ENCODE data around the gene MPL. TPM values are rescaled to one million over a fixed set of nuclear protein-coding genes. Genes with fewer than 3 reads are reported as not detected.

The MPL gene
- total and polyA plus RNA-seq, 8 donors, result not detected

DNA sequence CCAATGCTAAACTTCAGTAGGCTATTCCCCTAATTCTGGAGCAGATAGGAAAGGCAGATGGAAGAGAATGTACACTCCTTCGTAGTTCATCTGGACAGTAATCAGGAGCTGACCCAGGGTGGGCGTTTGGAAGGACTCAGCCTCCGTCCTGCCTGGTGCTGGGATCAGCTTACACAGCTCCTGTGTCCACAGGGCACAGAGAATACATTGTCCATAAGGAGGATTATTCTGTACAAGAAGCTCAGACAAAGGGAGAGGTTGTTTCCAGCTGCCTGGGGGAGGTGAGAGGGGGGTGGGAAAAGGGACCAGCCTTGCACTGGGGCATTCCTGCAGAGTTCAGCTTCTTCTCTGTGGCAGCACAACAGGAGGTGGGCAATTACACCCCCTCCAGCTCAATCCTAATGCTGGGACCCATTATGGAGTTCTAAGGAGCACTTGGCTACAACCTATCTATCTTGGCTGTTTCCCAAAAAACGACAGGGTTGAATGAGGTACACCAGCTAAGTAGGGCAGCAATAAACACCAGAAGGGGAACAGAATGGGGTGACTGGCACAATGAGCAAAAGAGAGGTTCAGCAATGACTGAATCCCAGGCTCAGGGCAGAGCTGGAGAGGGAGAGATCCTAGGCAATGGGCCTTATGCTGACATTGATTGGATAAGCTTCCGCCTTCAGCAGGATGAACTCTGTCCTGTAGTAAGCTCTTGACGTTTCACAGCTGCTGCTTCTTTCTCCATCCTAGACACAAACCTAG is 44.6 kb downstream of the MPL start:
- H3K4me3 ChIP-seq, result no peak overlapping the region
- peak in 1 of 2 donors; percentile 49 for DNase-seq
- peaks cover 43 to 78% (median 71%) of the 10 kb centered on the region in 4 donors for H3K36me3 ChIP-seq
- H3K27ac ChIP-seq, result peak overlapping the region in 2 of 5 donors; percentile 25 to 44
- no peaks in the 10 kb centered on the region for H3K27me3 ChIP-seq
- no peaks in the 10 kb centered on the region for H3K9me3 ChIP-seq
- intact Hi-C loops (cut with DNase I; ENCODE audit: low total_unique reads), result no loop called here
- 42 to 59% (median 48%) methylated on average over 6 of the region's 6 CpGs for WGBS, 5 donors
- no peak for TF ChIP-seq POLR2A (IDR thresholded peaks at IDR 0.05)
- TF ChIP-seq POLR2AphosphoS5 (IDR thresholded peaks at IDR 0.05), result no peak
- TF ChIP-seq EP300 (IDR thresholded peaks at IDR 0.05), result no peak
- TF ChIP-seq, protein P1, sequence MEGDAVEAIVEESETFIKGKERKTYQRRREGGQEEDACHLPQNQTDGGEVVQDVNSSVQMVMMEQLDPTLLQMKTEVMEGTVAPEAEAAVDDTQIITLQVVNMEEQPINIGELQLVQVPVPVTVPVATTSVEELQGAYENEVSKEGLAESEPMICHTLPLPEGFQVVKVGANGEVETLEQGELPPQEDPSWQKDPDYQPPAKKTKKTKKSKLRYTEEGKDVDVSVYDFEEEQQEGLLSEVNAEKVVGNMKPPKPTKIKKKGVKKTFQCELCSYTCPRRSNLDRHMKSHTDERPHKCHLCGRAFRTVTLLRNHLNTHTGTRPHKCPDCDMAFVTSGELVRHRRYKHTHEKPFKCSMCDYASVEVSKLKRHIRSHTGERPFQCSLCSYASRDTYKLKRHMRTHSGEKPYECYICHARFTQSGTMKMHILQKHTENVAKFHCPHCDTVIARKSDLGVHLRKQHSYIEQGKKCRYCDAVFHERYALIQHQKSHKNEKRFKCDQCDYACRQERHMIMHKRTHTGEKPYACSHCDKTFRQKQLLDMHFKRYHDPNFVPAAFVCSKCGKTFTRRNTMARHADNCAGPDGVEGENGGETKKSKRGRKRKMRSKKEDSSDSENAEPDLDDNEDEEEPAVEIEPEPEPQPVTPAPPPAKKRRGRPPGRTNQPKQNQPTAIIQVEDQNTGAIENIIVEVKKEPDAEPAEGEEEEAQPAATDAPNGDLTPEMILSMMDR (IDR thresholded peaks at IDR 0.05), result no peak
- peaks cover 0 to 23% (median 11%) of the 10 kb centered on the region in 4 donors for H3K4me1 ChIP-seq

DNA sequence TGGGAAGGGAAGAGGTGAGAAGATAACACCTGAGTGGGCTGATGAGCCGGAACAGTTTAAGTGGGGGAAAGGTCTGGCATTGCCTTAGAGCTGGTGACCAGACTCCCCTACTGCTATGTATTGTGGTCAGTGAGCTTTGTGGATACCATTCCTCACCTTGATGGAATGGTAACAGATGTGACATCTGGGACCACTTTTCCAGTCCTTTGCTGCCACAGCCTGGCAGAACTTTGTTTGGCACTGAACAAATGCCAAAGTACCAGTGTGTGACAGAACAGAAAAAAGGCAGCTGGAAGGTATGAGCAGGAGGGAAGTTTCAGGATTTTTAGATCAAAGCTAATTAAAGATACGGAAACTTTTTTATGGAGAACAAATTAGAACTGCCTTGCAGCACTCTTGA is 45.8 kb downstream of the MPL start:
- peak in 1 of 2 donors; percentile 31 for DNase-seq
- H3K36me3 ChIP-seq, result peaks cover 45 to 76% (median 72%) of the 10 kb centered on the region in 4 donors
- H3K27me3 ChIP-seq, result no peaks in the 10 kb centered on the region
- no peak overlapping the region for H3K27ac ChIP-seq
- H3K4me3 ChIP-seq, result no peak overlapping the region
- no peaks in the 10 kb centered on the region for H3K9me3 ChIP-seq
- H3K4me1 ChIP-seq, result peaks cover 11 to 36% (median 20%) of the 10 kb centered on the region in 4 donors
- WGBS, 5 donors, result 70 to 92% (median 83%) methylated on average over 2 of the region's 2 CpGs
- intact Hi-C loops (cut with DNase I; ENCODE audit: low total_unique reads), result no loop called here
- TF ChIP-seq, protein P1 (IDR thresholded peaks at IDR 0.05), result peak in 1 of 7 experiments; percentile 29
- TF ChIP-seq POLR2AphosphoS5 (IDR thresholded peaks at IDR 0.05) (no peak), POLR2A (IDR thresholded peaks at IDR 0.05) (no peak), EP300 (IDR thresholded peaks at IDR 0.05) (no peak)

DNA sequence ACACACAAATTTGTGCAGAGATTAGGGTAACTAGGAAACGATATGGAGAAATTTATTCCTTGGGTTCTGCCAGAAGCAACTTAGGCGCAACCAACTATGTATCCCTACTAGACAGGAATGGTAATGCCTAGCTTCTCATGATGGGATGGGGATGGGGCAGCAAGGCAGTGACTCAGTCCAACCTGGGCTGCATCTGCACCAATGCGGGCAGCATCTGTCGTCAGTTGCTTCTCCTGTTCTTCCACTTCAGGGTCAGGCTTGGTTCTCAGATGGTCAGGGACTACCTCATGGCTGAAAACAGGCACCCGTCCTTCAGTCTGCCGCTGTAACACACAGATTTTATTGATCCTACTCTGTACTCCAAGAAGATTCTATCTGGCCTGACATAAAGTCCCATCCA is 49.1 kb downstream of the MPL start:
- Histone ChIP-seq H3K27me3 (no peaks in the 10 kb centered on the region), H3K27ac (no peak overlapping the region), H3K9me3 (no peaks in the 10 kb centered on the region), H3K4me1 (peaks cover 29 to 56% (median 38%) of the 10 kb centered on the region in 4 donors), H3K36me3 (peaks cover 45 to 61% (median 60%) of the 10 kb centered on the region in 4 donors), H3K4me3 (no peak overlapping the region)
- DNase-seq, result no peak
- intact Hi-C loops (cut with DNase I; ENCODE audit: low total_unique reads), result no loop called here
- 89 to 97% (median 94%) methylated on average over 6 of the region's 6 CpGs for WGBS, 5 donors
- TF ChIP-seq EP300 (IDR thresholded peaks at IDR 0.05), result no peak
- TF ChIP-seq POLR2A (IDR thresholded peaks at IDR 0.05), result no peak
- TF ChIP-seq POLR2AphosphoS5 (IDR thresholded peaks at IDR 0.05), result no peak
- TF ChIP-seq, protein P1 (IDR thresholded peaks at IDR 0.05), result no peak

DNA sequence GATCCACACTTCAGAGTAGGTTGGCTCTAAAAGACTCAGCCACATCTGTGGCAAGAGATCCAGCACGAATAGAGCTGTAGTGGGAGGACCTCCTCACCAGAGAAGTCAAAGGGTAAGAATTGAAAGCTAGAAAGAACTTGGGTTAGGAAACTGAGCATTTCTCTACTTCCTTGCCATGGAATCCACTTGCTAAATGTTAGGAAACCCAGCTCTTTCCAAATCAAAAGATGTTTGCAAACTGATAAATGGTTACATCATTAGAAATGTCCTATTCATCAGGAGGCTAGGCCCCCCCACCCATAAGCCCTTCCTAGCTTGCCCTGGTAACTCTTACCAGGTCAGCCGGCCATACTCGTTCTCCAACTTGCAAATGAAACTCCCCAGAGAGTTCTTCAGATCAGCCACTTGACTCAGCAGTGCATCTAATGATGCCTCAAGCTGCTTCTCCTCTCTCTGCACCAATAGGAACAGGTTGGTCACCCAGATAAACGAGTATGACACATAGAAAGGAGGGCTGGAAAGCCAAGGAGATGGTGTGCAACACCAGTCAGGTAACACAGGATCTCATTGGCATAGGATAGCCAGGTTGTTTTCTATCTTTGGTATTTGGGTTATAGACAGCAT is 50.5 kb downstream of the MPL start:
- DNase-seq, result no peak
- Histone ChIP-seq H3K4me3 (peak overlapping the region in 2 of 4 donors; percentile 79 to 95), H3K36me3 (peaks cover 44 to 48% (median 46%) of the 10 kb centered on the region in 4 donors), H3K4me1 (peaks cover 22 to 42% (median 34%) of the 10 kb centered on the region in 4 donors), H3K9me3 (no peaks in the 10 kb centered on the region), H3K27me3 (no peaks in the 10 kb centered on the region), H3K27ac (peak overlapping the region in 2 of 5 donors; percentile 92 to 93)
- 37 to 55% (median 44%) methylated on average over 4 of the region's 4 CpGs for WGBS, 5 donors
- no peak for TF ChIP-seq POLR2AphosphoS5 (IDR thresholded peaks at IDR 0.05)
- no peak for TF ChIP-seq POLR2A (IDR thresholded peaks at IDR 0.05)
- no peak for TF ChIP-seq EP300 (IDR thresholded peaks at IDR 0.05)
- TF ChIP-seq, protein P1 (IDR thresholded peaks at IDR 0.05), result no peak
- intact Hi-C loops (cut with DNase I; ENCODE audit: low total_unique reads), result no loop called here
